HUES48 (cell line): ENCODE measurements around the gene ATAD3A.
"Not testable (repeated sequence)": the region's sequence is repeated elsewhere in the genome, so short reads cannot be mapped to it uniquely, and the experiment has no call there.

Experiments
- H3K27ac ChIP-seq: one replicate; pipeline ENCODE4 v1.7.0; 2013; ENCODE audit warnings: low read depth, low read length, inconsistent platforms
- H3K27me3 ChIP-seq: 2 replicates; pipeline ENCODE4 v1.6.1; 2013; ENCODE audit warnings: mild to moderate bottlenecking, low read length; ENCODE audit not compliant: control insufficient read depth, insufficient read depth
- H3K36me3 ChIP-seq: 2 replicates; pipeline ENCODE4 v1.6.1; 2013; ENCODE audit warnings: low read length; ENCODE audit not compliant: control insufficient read depth, insufficient read depth
- H3K4me1 ChIP-seq: 2 replicates; pipeline ENCODE4 v1.6.1; 2013; ENCODE audit warnings: mild to moderate bottlenecking, low read length; ENCODE audit not compliant: control insufficient read depth, insufficient read depth
- H3K4me3 ChIP-seq: 2 replicates; pipeline ENCODE4 v1.5.1; 2013; ENCODE audit warnings: mild to moderate bottlenecking, low read depth, low read length
- H3K9ac ChIP-seq: 2 replicates; pipeline ENCODE4 v1.6.1; 2013; ENCODE audit warnings: mild to moderate bottlenecking, low read depth, low read length, moderate library complexity
- H3K9me3 ChIP-seq: 2 replicates; pipeline ENCODE4 v1.6.1; 2013; ENCODE audit warnings: low read length; ENCODE audit not compliant: control insufficient read depth, insufficient read depth

Gene ATAD3A

GRCh38 chr1:1490633-1491230, 21.2 kb upstream of the ATAD3A start:
- H3K4me1 ChIP-seq, result no peaks in the 10 kb centered on the region
- H3K27me3 ChIP-seq, result no peaks in the 10 kb centered on the region

DNA sequence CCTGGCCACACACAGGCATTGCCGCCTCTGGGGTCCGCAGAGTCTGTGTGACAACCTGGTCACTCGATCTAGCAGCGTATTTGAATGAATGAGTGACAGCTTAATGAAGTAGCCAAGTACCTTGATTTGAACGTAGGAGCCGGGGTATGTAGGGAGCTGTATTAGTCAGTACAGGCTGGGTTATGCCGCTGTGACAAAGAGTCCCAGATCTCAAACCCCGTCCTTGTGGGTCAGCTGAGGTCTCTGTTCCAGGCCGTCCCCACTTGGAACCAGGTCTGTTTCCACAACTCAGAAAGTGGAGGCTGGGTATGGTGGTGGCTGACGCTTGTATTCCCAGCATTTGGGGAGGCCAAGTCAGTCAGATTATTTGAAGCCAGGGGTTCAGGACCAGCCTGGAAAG, 20.4 kb upstream of the ATAD3A start:
- Histone ChIP-seq H3K4me3 (no peak overlapping the region), H3K9me3 (no peaks in the 10 kb centered on the region), H3K36me3 (peaks cover 59% of the 10 kb centered on the region), H3K27ac (no peak overlapping the region), H3K27me3 (no peaks in the 10 kb centered on the region), H3K4me1 (no peaks in the 10 kb centered on the region), H3K9ac (no peak overlapping the region)

More at GRCh38 chr1:1490633-1491230, 21.2 kb upstream of the ATAD3A start:
- H3K36me3 ChIP-seq, result peaks cover 65% of the 10 kb centered on the region
- H3K9ac ChIP-seq, result no peak overlapping the region
- H3K4me3 ChIP-seq, result no peak overlapping the region
- no peak overlapping the region for H3K27ac ChIP-seq
- H3K9me3 ChIP-seq, result no peaks in the 10 kb centered on the region

DNA sequence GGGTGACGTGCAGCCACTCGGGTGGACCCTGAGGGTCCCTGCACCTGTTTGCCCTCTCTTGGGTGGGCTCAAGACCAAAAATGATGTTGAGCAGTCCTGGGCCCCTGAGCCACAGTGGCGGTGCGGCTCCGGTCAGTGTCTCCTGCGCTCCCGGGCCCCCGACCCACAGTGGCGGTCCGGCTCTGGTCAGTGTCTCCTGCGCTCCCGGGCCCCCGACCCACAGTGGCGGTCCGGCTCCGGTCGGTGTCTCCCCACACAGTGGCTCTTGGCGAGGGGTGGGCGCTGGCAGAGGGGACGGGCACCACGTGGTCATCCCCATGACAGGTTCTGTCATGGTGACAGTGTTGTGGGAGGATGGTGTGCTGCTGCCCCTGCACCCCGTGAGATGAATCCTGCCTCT, 17.7 kb upstream of the ATAD3A start:
- H3K36me3 ChIP-seq, result peaks cover 38% of the 10 kb centered on the region

DNA sequence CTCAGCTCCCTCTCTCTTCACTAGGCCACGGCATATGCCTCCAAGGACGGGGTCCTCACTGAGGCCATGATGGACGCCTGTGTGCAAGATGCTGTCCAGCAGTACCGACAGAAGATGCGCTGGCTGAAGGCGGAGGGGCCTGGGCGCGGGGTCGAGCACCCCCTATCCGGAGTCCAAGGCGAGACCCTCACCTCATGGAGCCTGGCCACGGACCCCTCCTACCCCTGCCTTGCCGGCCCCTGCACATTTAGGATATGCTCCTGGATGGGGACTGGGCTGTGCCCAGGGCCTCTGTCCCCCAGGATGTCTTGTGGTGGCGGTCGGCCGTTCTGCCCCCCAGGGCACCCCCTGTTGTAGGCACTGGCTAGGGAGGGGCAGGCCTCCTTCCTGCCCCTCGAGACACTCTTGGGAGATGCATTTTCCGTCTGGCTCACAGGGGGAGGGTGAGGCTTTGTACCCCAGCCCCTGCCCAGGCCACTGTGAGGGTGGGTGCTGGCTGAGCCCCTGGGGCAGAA, 16.4 kb upstream of the ATAD3A start:
- H3K9ac ChIP-seq, H3K4me3 ChIP-seq, H3K4me1 ChIP-seq, H3K27me3 ChIP-seq, H3K27ac ChIP-seq, H3K9me3 ChIP-seq: not testable (repeated sequence)
- peaks cover 28% of the 10 kb centered on the region for H3K36me3 ChIP-seq

More for the DNA sequence above, 17.7 kb upstream of the ATAD3A start:
- not testable (repeated sequence) for H3K27ac ChIP-seq, H3K9ac ChIP-seq, H3K4me1 ChIP-seq, H3K27me3 ChIP-seq, H3K4me3 ChIP-seq, H3K9me3 ChIP-seq

DNA sequence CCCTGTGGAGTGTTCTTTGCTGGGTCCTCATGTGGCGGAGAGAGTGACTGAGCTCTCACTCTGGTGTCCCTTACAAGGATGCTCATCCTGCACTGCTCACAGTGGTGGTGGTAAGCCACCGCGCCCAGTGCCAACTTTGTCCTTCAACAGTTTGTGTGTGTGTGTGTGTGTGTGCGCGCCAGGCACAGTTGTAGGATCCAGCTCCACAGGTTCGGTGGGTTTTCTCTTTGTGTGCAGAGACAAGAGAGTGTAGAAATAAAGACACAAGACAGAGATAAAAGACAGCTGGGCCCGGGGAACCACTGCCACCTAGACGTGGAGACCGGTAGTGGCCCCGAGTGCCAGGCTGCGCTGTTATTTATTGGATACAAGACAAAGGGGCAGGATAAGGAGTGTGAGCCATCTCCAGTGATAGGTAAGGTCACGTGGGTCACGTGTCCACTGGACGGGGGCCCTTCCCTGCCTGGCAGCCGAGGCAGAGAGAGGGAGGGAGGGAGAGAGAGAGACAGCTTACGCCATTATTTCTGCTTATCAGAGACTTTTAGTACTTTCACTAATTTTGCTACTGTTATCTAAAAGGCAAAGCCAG, 7.1 kb upstream of the ATAD3A start:
- H3K9ac ChIP-seq, H3K27me3 ChIP-seq, H3K36me3 ChIP-seq, H3K4me1 ChIP-seq, H3K9me3 ChIP-seq, H3K4me3 ChIP-seq, H3K27ac ChIP-seq: not testable (repeated sequence)

DNA sequence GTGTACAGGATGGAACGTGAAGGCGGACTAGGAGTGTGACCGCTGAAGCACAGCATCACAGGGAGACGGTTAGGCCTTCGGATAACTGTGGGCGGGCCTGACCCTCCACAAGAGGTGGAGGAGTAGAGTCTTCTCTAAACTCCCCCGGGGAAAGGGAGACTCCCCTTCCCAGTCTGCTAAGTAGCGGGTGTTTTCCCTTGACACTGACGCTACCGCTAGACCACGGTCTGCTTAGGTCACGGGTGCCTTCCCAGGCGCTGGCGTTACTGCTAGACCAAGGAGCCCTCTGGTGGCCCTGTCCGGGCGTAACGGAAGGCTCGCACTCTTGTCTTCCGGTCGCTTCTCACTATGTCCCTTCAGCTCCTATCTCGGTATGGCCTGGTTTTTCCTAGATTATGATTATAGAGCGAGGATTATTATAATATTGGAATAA, 6.6 kb upstream of the ATAD3A start:
- H3K4me3 ChIP-seq, H3K4me1 ChIP-seq, H3K9ac ChIP-seq, H3K36me3 ChIP-seq, H3K9me3 ChIP-seq, H3K27me3 ChIP-seq, H3K27ac ChIP-seq: not testable (repeated sequence)

- not testable (repeated sequence) for H3K9me3 ChIP-seq, H3K9ac ChIP-seq, H3K4me1 ChIP-seq, H3K27ac ChIP-seq, H3K27me3 ChIP-seq, H3K4me3 ChIP-seq, H3K36me3 ChIP-seq
Measured at GRCh38 chr1:1505801-1506200, 6.2 kb upstream of the ATAD3A start.

- no peaks in the 10 kb centered on the region for H3K36me3 ChIP-seq
- no peaks in the 10 kb centered on the region for H3K4me1 ChIP-seq
- no peak overlapping the region for H3K27ac ChIP-seq
- H3K9ac ChIP-seq, result no peak overlapping the region
- no peaks in the 10 kb centered on the region for H3K9me3 ChIP-seq
- H3K27me3 ChIP-seq, result no peaks in the 10 kb centered on the region
- no peak overlapping the region for H3K4me3 ChIP-seq
Measured at GRCh38 chr1:1507305-1507704, 4.7 kb upstream of the ATAD3A start.

GRCh38 chr1:1508775-1509464, 3.0 kb upstream of the ATAD3A start:
- not testable (repeated sequence) for H3K9me3 ChIP-seq, H3K36me3 ChIP-seq, H3K4me3 ChIP-seq, H3K4me1 ChIP-seq, H3K27me3 ChIP-seq, H3K27ac ChIP-seq, H3K9ac ChIP-seq

GRCh38 chr1:1509465-1509850, 2.5 kb upstream of the ATAD3A start:
- not testable (repeated sequence) for H3K27ac ChIP-seq

DNA sequence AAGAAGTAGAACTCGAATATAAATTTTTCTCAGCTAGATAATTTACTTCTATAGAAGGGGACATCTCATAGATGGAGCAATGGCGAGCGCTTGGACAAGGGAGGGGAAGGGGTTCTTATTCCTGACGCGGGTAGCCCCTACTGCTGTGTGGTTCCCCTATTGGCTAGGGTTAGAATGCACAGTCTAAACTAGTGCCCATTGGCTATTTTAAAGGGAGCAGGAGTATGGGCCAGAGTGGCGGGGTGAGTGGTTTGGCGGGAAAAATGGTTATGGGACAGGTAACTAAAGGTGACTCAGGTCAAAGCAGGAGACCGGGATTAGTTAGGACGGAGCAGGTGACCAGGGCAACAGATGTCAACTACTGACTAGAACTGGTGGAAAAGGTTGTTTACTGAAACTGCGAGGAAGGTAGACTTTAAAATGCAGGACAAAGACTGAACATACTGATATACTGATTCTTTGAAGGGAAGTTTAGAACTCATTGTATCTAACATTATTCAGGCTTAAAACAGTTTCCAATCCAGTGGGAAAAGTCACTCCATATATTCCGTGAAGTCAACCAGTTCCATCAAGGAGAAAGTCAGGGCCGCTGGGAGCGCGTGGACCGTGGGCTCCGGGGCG, 940 bp upstream of the ATAD3A start:
- no peaks in the 10 kb centered on the region for H3K27me3 ChIP-seq
- H3K36me3 ChIP-seq, result peaks cover 5% of the 10 kb centered on the region; the same call in 1 of the 2 replicates
- no peaks in the 10 kb centered on the region for H3K4me1 ChIP-seq
- H3K4me3 ChIP-seq, result peak overlapping the region; percentile 88
- H3K9me3 ChIP-seq, result no peaks in the 10 kb centered on the region
- peak overlapping the region; percentile 90 for H3K9ac ChIP-seq
- H3K27ac ChIP-seq, result peak overlapping the region; percentile 94

More at GRCh38 chr1:1509465-1509850, 2.5 kb upstream of the ATAD3A start:
- not testable (repeated sequence) for H3K36me3 ChIP-seq, H3K4me3 ChIP-seq, H3K27me3 ChIP-seq, H3K4me1 ChIP-seq, H3K9me3 ChIP-seq, H3K9ac ChIP-seq
